ENCODE measurements around the gene PLEKHM2. TPM values are rescaled to one million over a fixed set of nuclear protein-coding genes. Genes with fewer than 3 reads are reported as not detected.

PLEKHM2 gene
- total RNA-seq, 4 donors from 2014 or later = 41.9 to 74.5 (median 55.7) TPM

GRCh38 chr1:15758343-15758931 lies 74.3 kb downstream of the PLEKHM2 start, which contains the start of gene FBLIM1:
Gene FBLIM1, plus strand, starts transcription at chr1:15758795. Its CDS starts 6,189 bp downstream, at chr1:15764984.
- TF ChIP-seq, protein P1, sequence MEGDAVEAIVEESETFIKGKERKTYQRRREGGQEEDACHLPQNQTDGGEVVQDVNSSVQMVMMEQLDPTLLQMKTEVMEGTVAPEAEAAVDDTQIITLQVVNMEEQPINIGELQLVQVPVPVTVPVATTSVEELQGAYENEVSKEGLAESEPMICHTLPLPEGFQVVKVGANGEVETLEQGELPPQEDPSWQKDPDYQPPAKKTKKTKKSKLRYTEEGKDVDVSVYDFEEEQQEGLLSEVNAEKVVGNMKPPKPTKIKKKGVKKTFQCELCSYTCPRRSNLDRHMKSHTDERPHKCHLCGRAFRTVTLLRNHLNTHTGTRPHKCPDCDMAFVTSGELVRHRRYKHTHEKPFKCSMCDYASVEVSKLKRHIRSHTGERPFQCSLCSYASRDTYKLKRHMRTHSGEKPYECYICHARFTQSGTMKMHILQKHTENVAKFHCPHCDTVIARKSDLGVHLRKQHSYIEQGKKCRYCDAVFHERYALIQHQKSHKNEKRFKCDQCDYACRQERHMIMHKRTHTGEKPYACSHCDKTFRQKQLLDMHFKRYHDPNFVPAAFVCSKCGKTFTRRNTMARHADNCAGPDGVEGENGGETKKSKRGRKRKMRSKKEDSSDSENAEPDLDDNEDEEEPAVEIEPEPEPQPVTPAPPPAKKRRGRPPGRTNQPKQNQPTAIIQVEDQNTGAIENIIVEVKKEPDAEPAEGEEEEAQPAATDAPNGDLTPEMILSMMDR (IDR thresholded peaks at IDR 0.05; ENCODE audit: low read depth) = no peak

- TF ChIP-seq, protein P1 (IDR thresholded peaks at IDR 0.05; ENCODE audit: low read depth) = no peak
These were observed 75.0 kb downstream of the PLEKHM2 start for GRCh38 chr1:15758953-15759661.

GRCh38 chr1:15760520-15761211 lies 76.5 kb downstream of the PLEKHM2 start:
- TF ChIP-seq, protein P1 (IDR thresholded peaks at IDR 0.05; ENCODE audit: low read depth) = no peak

DNA sequence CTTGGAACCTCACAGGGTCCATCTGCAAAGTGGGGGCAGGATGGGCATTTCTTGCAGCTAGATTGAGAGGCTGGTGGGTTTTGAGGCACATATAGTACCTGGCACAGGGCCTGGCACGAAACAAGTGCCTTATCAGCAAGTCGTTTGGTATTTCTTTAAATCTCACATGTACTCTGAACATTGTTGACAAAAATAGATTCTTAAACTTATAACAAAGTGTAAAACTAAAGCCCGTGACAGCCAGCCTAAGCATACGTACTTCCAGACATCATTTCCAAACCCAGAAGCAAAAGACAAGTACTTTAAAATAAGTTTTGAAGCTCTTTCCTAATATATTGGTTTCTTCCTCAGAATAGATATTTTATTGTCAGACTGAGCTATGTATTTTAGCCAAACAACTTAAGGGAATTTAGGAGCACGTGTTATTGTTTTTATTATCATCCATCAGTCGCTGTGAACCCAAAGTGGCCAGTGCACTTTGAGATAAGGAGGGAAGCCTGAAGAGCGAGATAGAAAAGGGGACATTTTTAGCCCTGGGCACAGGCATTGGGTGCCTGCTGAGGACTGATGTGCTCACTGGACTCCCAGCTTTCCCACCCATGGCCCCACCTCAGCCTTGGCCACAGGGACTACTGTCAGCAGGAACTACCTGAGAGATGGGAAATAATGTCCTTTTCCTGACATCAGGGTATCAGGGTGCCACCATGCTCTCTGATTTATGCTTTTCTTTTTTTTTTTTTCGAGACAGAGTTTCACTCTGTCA lies 77.4 kb downstream of the PLEKHM2 start:
- TF ChIP-seq, protein P1 (IDR thresholded peaks at IDR 0.05; ENCODE audit: low read depth) = no peak

DNA sequence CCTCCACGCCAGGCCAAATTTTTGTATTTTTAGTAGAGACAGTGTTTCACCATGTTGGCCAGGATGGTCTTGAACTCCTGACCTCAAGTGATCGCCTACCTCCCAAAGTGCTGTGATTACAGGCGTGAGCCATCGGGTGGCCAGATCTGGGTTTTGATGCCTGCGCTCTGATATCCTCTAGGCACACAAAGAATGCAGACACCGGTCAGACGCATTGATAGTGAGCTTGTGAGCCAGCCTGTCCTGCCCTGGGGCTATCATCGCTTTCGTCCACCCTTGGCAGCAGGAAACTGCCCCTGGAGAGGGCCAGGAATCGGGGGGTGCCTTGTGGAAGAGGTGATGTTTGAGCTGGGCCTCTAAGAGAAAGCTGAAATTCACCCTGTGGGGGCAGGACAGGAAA lies 78.4 kb downstream of the PLEKHM2 start:
- TF ChIP-seq, protein P1 (IDR thresholded peaks at IDR 0.05; ENCODE audit: low read depth) = no peak

GRCh38 chr1:15764269-15764764 lies 80.2 kb downstream of the PLEKHM2 start:
- TF ChIP-seq, protein P1 (IDR thresholded peaks at IDR 0.05; ENCODE audit: low read depth) = no peak

Data from subcutaneous adipose tissue (tissue), 4 donors.